AG04449 (cell line): ENCODE results near the gene PYGO2.

ENCODE experiments used
- CTCF ChIA-PET: fragments of 350-600 bp; formaldehyde crosslinking; extraction: SDS; loops from one replicate; lab custom pipeline; 2021; ENCODE audit warnings: antibody characterized with exemption; lab: Yijun Ruan, JAX
- POLR2A ChIA-PET: fragments of 400-600, 350-600 bp; formaldehyde crosslinking; extraction: SDS; loops from one replicate; lab custom pipeline; 2020; ENCODE audit warnings: antibody characterized with exemption, inconsistent platforms; lab: Yijun Ruan, JAX
- DNase-seq: peaks from one replicate; pipeline ENCODE4 v3.0.0-alpha.2; 2010; ENCODE audit warnings: low read depth, low spot score
- H3K4me3 ChIP-seq: 2 replicates; pipeline ENCODE4 v1.5.1; 2011; ENCODE audit warnings: low read depth, mild to moderate bottlenecking, control low read depth, low read length
- CTCF ChIP-seq: IDR thresholded peaks from one replicate; pipeline ENCODE4 v1.5.1; 2011; ENCODE audit warnings: mild to moderate bottlenecking, moderate library complexity, low read length, control low read depth, inconsistent platforms; ENCODE audit not compliant: insufficient read depth; ENCODE audit errors: missing control alignments

The PYGO2 gene

GRCh38 chr1:154971341-154971998 is 9.9 kb upstream of the PYGO2 start:
- DNase-seq, result no peak
- POLR2A ChIA-PET, result interaction anchor here (0.6 to 4.7 kb wide), 11 partner anchors 10 to 415 kb away, joined by 3 to 74 read pairs (median 6); partner anchors contain the start of genes FLAD1, KRTCAP2, LENEP and PBXIP1
- no peak for TF ChIP-seq CTCF
- CTCF ChIA-PET, result interaction anchor here (0.7 to 13.1 kb wide), 13 partner anchors 10 to 302 kb away, joined by 3 to 176 read pairs (median 5); partner anchors contain the start of genes FLAD1, LENEP, PBXIP1 and PYGO2
- peak overlapping the region; percentile 82 for H3K4me3 ChIP-seq

DNA sequence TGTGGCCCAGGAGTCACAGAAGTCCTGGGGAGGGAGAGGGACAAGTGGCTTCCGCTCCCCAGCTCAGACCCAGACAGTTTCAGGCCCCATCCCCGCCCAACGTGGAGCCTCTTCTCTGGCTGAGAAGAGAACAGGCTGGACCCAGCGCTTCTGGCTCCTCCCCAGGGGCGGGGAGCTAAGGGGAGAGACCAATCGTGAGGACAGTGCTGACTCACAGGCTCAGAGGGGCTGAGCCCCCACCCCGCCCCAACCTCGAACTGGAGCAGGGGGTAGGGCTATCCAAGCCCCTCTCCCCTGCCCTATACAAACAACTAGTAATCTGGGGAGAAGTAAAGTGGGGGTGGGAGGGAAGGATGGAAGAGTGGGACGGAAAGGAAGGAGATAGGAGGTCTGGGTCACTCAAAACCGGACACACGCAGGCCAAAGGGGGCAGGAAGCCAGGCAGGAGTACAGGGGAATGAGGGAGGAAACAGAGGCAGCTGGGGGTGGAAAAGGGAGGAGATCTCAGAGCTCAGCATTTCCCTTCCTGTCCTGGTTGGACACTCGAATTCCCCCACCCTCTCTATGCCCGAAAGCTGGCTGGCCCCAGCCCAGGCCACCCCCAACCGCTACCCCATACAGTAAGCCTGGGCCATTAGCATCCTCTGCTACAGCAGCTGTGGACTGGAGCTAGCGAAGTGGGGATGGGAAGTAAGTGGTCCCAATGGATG is 9.2 kb upstream of the PYGO2 start, which contains the start of gene SHC1:
TSS of gene SHC1 (minus strand) at position 117 of the 710 bp plus-strand sequence. CDS start 221 bp downstream, outside the sequence.
- peak; percentile 63 for DNase-seq
- no peak for TF ChIP-seq CTCF
- CTCF ChIA-PET, result interaction anchor here (0.7 to 13.1 kb wide), 15 partner anchors 9 to 301 kb away, joined by 3 to 176 read pairs (median 4); partner anchors contain the start of genes FLAD1, LENEP, PBXIP1 and PYGO2
- POLR2A ChIA-PET, result interaction anchor here (0.6 to 4.7 kb wide), 14 partner anchors 9 to 415 kb away, joined by 3 to 74 read pairs (median 6); partner anchors contain the start of genes FLAD1, KRTCAP2, LENEP and PBXIP1
- peak within 1 kb of the TSS; percentile 82 for H3K4me3 ChIP-seq

DNA sequence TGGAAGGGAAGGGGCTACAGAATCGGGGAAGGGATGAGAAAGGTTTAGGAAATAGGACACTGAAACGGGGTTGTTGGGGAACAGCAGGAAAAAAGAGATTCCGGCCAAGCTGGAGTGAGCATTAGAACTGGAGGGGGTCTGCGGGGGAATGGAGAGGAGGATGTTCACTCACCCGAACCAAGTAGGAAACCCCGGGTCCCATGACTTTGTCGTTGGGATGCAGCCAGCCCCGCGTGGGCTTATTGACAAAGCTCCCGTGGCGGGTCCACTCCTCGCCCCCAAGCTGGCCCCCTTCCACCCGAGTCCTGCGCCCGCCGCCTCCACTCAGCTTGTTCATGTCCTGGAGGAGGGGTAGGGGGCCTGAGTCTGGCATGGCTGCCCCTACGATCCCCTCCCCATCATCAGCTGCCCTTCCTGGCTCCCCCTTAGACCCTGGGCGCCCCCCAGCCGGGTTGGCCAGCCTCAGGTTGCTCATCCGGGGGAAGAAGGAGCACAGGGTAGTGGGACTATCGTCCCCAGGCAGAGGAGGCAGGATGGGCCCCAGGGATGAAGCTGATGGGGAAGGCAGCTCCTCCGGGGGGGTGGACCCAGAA is 8.4 kb upstream of the PYGO2 start:
- DNase-seq, result no peak
- no peak for TF ChIP-seq CTCF
- peak overlapping the region; percentile 82 for H3K4me3 ChIP-seq
- POLR2A ChIA-PET, result interaction anchor here (1.0 to 4.7 kb wide), 9 partner anchors 8 to 203 kb away, joined by 4 to 74 read pairs (median 7); partner anchors contain the start of genes KRTCAP2, LENEP, PBXIP1 and PYGO2
- CTCF ChIA-PET, result interaction anchor here (0.8 to 13.1 kb wide), 13 partner anchors 9 to 301 kb away, joined by 3 to 176 read pairs (median 5); partner anchors contain the start of genes FLAD1, LENEP, PBXIP1 and PYGO2

DNA sequence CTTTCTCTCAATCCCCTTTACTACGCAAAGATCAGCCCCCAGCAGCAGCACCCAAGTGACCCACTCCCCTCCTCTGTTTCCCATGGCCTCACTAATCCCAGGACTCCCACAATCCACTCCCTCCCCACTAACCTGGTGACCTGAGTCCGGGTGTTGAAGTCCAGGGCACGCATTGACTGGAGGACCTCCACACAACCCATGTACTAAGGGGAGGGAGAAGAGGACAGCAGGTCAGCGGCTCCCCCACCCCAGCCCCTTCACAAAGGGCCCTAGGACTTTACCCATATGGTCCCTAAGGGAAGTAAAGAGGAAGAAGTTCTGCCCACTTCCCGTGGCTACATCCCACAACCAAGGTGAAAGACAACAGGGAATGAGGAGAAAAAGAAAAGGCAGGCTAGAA is 7.7 kb upstream of the PYGO2 start:
- ChIA-PET POLR2A (interaction anchor here (1.6 to 2.5 kb wide), 3 partner anchors 13 to 33 kb away, joined by 7 to 22 read pairs (median 11); partner anchors contain the start of genes LENEP, PBXIP1 and ZBTB7B), CTCF (interaction anchor here (1.1 to 13.1 kb wide), 6 partner anchors 8 to 116 kb away, joined by 3 to 176 read pairs (median 13); partner anchors contain the start of genes LENEP, PBXIP1 and PYGO2)
- H3K4me3 ChIP-seq, result peak overlapping the region; percentile 82
- no peak for TF ChIP-seq CTCF
- no peak for DNase-seq

GRCh38 chr1:154968731-154969130 is 7.1 kb upstream of the PYGO2 start:
- CTCF ChIA-PET, result interaction anchor here (1.7 to 13.1 kb wide), 2 partner anchors 13 to 28 kb away, joined by 7 to 176 read pairs; partner anchors contain the start of genes LENEP and PBXIP1
- DNase-seq, result no peak
- H3K4me3 ChIP-seq, result peak overlapping the region; percentile 82
- TF ChIP-seq CTCF, result no peak
- POLR2A ChIA-PET, result interaction anchor here (0.6 kb wide), 1 partner anchor 14 kb away, joined by 3 read pairs; the partner anchor contains the start of gene FLAD1
